GM10266 (cell line): ENCODE measurements around the gene HMGCL.
"Not testable (repeated sequence)": the region's sequence is repeated elsewhere in the genome, so short reads cannot be mapped to it uniquely, and the experiment has no call there.

ENCODE experiments used
- DNase-seq: peaks from one replicate; pipeline ENCODE4 v3.0.0; 2012; ENCODE audit errors: extremely low spot score
- CTCF ChIP-seq: IDR thresholded peaks from 2 replicates; pipeline ENCODE4 v1.5.1; 2012; ENCODE audit warnings: mild to moderate bottlenecking, low read depth; ENCODE audit not compliant: control insufficient read depth, insufficient read depth; ENCODE audit errors: missing control alignments

The HMGCL gene

GRCh38 chr1:23797478-23798448 is 27.5 kb downstream of the HMGCL start:
- no peak for DNase-seq
- no peak for TF ChIP-seq CTCF

- no peak for DNase-seq
- no peak for TF ChIP-seq CTCF
Observed at GRCh38 chr1:23796466-23797271, 28.6 kb downstream of the HMGCL start.

GRCh38 chr1:23795676-23796465 is 29.4 kb downstream of the HMGCL start:
- no peak for DNase-seq
- TF ChIP-seq CTCF, result no peak

- not testable (repeated sequence) for DNase-seq
Observed at GRCh38 chr1:23794732-23795182, 30.5 kb downstream of the HMGCL start.

GRCh38 chr1:23793861-23794731 is 31.1 kb downstream of the HMGCL start:
- no peak for TF ChIP-seq CTCF
- DNase-seq, result no peak

- no peak for TF ChIP-seq CTCF
- no peak for DNase-seq
Observed at GRCh38 chr1:23793018-23793781, 32.0 kb downstream of the HMGCL start.
